Transverse colon (tissue), 4 donors: ENCODE measurements around the gene CYP4F3. TPM values are rescaled to one million over a fixed set of nuclear protein-coding genes. Genes with fewer than 3 reads are reported as not detected.

Experiments used
- DNase-seq: peaks from one replicate; pipeline ENCODE4 v3.0.0-alpha.2; 2019
- H3K27ac ChIP-seq, 4 donors: fragments of 200-600 bp; sonication (generic); 2 replicates each; pipeline ENCODE4 v1.5.1; 2016 to 2018; ENCODE audit warnings: inconsistent platforms in 4 of 4
- H3K27me3 ChIP-seq: fragments of 200-600 bp; sonication (generic); 2 replicates; pipeline ENCODE4 v1.5.1; 2017; ENCODE audit warnings: inconsistent platforms
- H3K36me3 ChIP-seq, 4 donors: fragments of 200-600 bp; sonication (generic); 2 replicates each; pipeline ENCODE4 v1.5.1; 2017 to 2019; ENCODE audit warnings: inconsistent platforms in 4 of 4
- H3K4me1 ChIP-seq, 4 donors: fragments of 200-600 bp; sonication (generic); 2 replicates each; pipeline ENCODE4 v1.5.1; 2017 to 2020; ENCODE audit warnings: inconsistent platforms in 4 of 4
- H3K4me3 ChIP-seq, 4 donors: fragments of 200-600 bp; sonication (generic); 1 replicate in 1 of 4; 2 replicates in 3 of 4; pipeline versions ENCODE4 v1.5.1 to v1.6.1; 2017 to 2019; ENCODE audit warnings: inconsistent platforms in 4 of 4
- H3K9me3 ChIP-seq, 2 donors: fragments of 200-600 bp; sonication (generic); 2 replicates each; pipeline ENCODE4 v1.5.1; 2017 to 2019; ENCODE audit warnings: inconsistent platforms in 2 of 2
- EP300 ChIP-seq: sonication (generic); formaldehyde crosslinking; IDR thresholded peaks from one replicate; pipeline ENCODE4 v1.6.1; 2017; ENCODE audit warnings: antibody characterized with exemption, low read depth
- POLR2A ChIP-seq: fragments of 450-650 bp; IDR thresholded peaks from one replicate; pipeline ENCODE4 v1.6.1; 2016; ENCODE audit warnings: antibody characterized with exemption, mild to moderate bottlenecking, moderate library complexity
- POLR2AphosphoS5 ChIP-seq, 3 donors: sonication (generic); formaldehyde crosslinking; IDR thresholded peaks; one replicate each; pipeline ENCODE4 v1.6.1; 2016; ENCODE audit warnings: antibody characterized with exemption in 3 of 3
- WGBS, 2 donors: methylation state at CpG; one replicate each; pipeline ENCODE4 v1.1.5; 2018; ENCODE audit warnings: low coverage in 1 of 2; 5-methylcytosine and 5-hydroxymethylcytosine counted together
- in situ Hi-C, 4 donors: fragments of 200-750 bp; cut with MboI; loops; one replicate each; pipeline versions ENCODE4 v1.15.0 to v1.15.1; 2017; ENCODE audit warnings: low sequenced_read_pairs in 3 of 4, low pct_ligation_motif_present in 1 of 4, low pct_unique_long_range_greater_than_20kb in 1 of 4
- intact Hi-C: fragments of 100-400 bp; cut with DNase I; formaldehyde crosslinking; loops from one replicate; pipeline ENCODE4 v1.15.1; 2023; ENCODE audit warnings: low total_unique reads
- total RNA-seq, 4 donors: library from RNA; depleted of rRNA; stranded (reverse); fragments of >200 nt; gene quantifications; one replicate each; pipeline ENCODE4 v1.1.0, GENCODE V29; 2016
- TF ChIP-seq, protein P1 (sequence below), 5 experiments: fragments of 200-600 bp in 3 of 5; fragments of 450-650 bp in 2 of 5; sonication (generic) in 3 of 5; IDR thresholded peaks; 1 replicate in 2 of 5; 2 replicates in 3 of 5; pipeline ENCODE4 v1.5.1; 2016 to 2017; ENCODE audit warnings: antibody characterized with exemption in 5 of 5, inconsistent platforms in 3 of 5, mild to moderate bottlenecking in 2 of 5, moderate library complexity in 1 of 5

CYP4F3 gene
- total RNA-seq, 4 donors from 2014 or later = 12.4 to 22.7 (median 16.2) TPM

DNA sequence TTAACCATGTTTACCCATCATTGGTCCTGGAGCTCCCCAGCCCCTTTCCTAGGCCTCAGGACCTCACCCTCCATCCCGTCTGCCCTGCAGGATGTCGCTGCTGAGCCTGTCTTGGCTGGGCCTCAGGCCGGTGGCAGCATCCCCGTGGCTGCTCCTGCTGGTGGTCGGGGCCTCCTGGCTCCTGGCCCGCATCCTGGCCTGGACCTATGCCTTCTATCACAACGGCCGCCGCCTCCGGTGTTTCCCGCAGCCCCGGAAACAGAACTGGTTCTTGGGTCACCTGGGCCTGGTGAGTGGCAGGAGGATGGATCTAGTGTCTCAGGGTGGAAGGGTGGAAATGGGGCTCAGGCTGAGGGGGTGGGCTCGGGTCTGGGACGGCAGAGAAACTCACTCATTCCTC is 25.2 kb upstream of the CYP4F3 start:
- no peak for TF ChIP-seq POLR2A
- TF ChIP-seq, protein P1, sequence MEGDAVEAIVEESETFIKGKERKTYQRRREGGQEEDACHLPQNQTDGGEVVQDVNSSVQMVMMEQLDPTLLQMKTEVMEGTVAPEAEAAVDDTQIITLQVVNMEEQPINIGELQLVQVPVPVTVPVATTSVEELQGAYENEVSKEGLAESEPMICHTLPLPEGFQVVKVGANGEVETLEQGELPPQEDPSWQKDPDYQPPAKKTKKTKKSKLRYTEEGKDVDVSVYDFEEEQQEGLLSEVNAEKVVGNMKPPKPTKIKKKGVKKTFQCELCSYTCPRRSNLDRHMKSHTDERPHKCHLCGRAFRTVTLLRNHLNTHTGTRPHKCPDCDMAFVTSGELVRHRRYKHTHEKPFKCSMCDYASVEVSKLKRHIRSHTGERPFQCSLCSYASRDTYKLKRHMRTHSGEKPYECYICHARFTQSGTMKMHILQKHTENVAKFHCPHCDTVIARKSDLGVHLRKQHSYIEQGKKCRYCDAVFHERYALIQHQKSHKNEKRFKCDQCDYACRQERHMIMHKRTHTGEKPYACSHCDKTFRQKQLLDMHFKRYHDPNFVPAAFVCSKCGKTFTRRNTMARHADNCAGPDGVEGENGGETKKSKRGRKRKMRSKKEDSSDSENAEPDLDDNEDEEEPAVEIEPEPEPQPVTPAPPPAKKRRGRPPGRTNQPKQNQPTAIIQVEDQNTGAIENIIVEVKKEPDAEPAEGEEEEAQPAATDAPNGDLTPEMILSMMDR (IDR thresholded peaks at IDR 0.05) = no peak
- no peak for TF ChIP-seq POLR2AphosphoS5 (IDR thresholded peaks at IDR 0.05)
- TF ChIP-seq EP300 = no peak
- intact Hi-C loops = no loop called here
- H3K36me3 ChIP-seq = no peaks in the 10 kb centered on the region
- H3K27ac ChIP-seq = no peak overlapping the region
- H3K4me1 ChIP-seq = no peaks in the 10 kb centered on the region
- WGBS, 2 donors = 75% methylated on average over 14 of the region's 14 CpGs; no CpG with 5 or more reads in 1 of the 2 donors
- no peak for DNase-seq
- peaks cover 5% of the 10 kb centered on the region for H3K27me3 ChIP-seq
- in situ Hi-C loops = loop anchor here in 2 of 4 donors (25.0 kb wide), 1 partner anchor 397 kb away; no protein-coding TSS in a partner anchor
- H3K4me3 ChIP-seq = no peak overlapping the region
- H3K9me3 ChIP-seq = no peaks in the 10 kb centered on the region

DNA sequence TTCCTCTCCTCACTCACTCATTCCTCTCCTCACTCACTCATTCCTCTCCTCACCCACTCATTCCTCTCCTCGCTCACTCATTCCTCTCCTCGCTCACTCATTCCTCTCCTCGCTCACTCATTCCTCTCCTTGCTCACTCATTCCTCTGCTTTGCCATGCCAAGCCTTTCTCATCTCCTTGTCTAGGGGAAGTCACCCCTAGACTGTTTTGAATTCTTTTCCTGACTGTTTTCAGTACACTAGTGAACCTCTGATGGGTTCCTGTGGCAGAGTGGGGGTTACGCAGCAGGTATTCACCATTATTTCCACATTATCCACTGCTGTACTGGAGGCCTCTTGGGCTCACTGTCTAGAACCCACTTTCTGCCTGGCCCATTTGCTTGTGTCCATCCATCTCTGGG is 24.5 kb upstream of the CYP4F3 start:
- intact Hi-C loops = no loop called here
- 86 to 90% methylated on average over 4 of the region's 4 CpGs for WGBS, 2 donors
- Histone ChIP-seq H3K9me3 (no peaks in the 10 kb centered on the region), H3K27ac (no peak overlapping the region), H3K27me3 (peaks cover 5% of the 10 kb centered on the region), H3K4me3 (no peak overlapping the region), H3K36me3 (no peaks in the 10 kb centered on the region), H3K4me1 (no peaks in the 10 kb centered on the region)
- in situ Hi-C loops = loop anchor here in 2 of 4 donors (25.0 kb wide), 1 partner anchor 396 kb away; no protein-coding TSS in a partner anchor
- DNase-seq = no peak
- TF ChIP-seq POLR2AphosphoS5 (IDR thresholded peaks at IDR 0.05) (no peak), EP300 (no peak), POLR2A (no peak)
- TF ChIP-seq, protein P1 (IDR thresholded peaks at IDR 0.05) = no peak

DNA sequence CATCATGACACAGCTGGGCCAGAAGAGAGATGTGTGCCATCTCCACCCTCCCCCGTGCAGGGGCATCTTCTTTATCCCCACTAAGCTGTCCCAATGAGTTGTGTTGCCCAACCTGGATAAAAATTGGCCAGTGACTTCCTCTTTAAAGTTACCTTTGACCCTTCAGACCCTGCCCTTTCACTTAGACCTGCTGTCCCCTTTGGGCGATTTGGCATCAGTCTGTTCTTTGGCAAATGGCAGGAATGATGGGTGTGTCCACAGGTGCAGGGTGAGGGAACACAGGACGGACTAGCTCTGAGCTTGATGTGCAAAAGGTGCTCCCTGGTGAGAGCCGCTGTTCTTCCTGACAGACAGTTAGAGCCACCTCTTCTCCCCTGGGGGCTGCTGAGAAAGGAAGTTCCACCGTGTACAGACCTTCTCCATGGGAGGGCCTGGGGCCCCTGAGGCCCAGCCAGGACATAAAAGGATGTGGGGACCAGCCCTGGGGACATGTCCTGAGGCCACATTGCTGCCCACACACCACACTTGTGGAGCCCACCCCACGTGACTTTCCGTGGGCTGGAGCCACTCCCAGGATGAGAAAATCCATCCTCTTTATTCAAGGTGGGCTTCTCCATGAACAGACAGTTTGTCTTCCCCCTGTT is 23.9 kb upstream of the CYP4F3 start:
- TF ChIP-seq EP300 (no peak), POLR2A (no peak)
- TF ChIP-seq, protein P1 (IDR thresholded peaks at IDR 0.05) = no peak
- H3K36me3 ChIP-seq = no peaks in the 10 kb centered on the region
- intact Hi-C loops = no loop called here
- H3K27me3 ChIP-seq = peaks cover 5% of the 10 kb centered on the region
- H3K4me3 ChIP-seq = no peak overlapping the region
- H3K27ac ChIP-seq = no peak overlapping the region
- WGBS, 2 donors = 43% methylated on average over 7 of the region's 7 CpGs; no CpG with 5 or more reads in 1 of the 2 donors
- H3K9me3 ChIP-seq = no peaks in the 10 kb centered on the region
- DNase-seq = no peak
- in situ Hi-C loops = loop anchor here in 2 of 4 donors (25.0 kb wide), 1 partner anchor 396 kb away; no protein-coding TSS in a partner anchor
- H3K4me1 ChIP-seq = no peaks in the 10 kb centered on the region

DNA sequence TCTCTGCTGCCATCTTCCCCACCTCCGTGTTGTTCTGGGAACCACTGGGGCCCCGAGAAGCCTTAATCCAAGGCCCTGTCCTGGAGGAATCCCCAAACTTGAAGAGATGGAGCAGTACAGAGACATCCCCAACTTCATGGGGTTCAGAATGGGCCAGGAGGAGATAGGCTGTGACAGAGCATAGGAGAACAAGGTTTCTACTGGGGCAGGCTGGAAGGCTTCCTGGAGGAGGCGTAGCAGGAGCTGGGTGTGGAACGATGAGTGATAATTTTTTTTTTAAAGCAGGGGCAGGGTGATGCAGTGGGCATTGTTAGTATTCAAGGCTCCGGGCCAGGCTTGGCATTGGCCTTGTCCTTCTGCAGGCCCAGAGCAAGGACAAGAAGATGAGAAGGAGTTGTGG is 22.4 kb upstream of the CYP4F3 start:
- no peak overlapping the region for H3K27ac ChIP-seq
- H3K9me3 ChIP-seq = no peaks in the 10 kb centered on the region
- 78% methylated on average over 5 of the region's 5 CpGs; no CpG with 5 or more reads in 1 of the 2 donors for WGBS, 2 donors
- TF ChIP-seq, protein P1 (IDR thresholded peaks at IDR 0.05) = no peak
- no peak for TF ChIP-seq EP300
- TF ChIP-seq POLR2A = no peak
- no peak for TF ChIP-seq POLR2AphosphoS5 (IDR thresholded peaks at IDR 0.05)
- intact Hi-C loops (no loop called here), in situ Hi-C loops (loop anchor here in 2 of 4 donors (25.0 kb wide), 1 partner anchor 394 kb away; no protein-coding TSS in a partner anchor)
- no peaks in the 10 kb centered on the region for H3K4me1 ChIP-seq
- H3K4me3 ChIP-seq = no peak overlapping the region
- DNase-seq = no peak
- H3K27me3 ChIP-seq = peaks cover 5% of the 10 kb centered on the region
- no peaks in the 10 kb centered on the region for H3K36me3 ChIP-seq
